GM12878 (cell line): ENCODE results near the gene CREB3L1. TPM values are rescaled to one million over a fixed set of nuclear protein-coding genes. Genes with fewer than 3 reads are reported as not detected.

Experiments
- ATAC-seq: fragments of 200-7000 bp; cut with Tn5 transposase; 3 replicates; pipeline ENCODE4 v1.9.1; 2020; ENCODE audit warnings: mild to moderate bottlenecking, moderate library complexity
- BruUV-seq: library from RNA; stranded (reverse); fragments of 400-500 nt; replicated peaks from 2 replicates; lab custom pipeline; 2021; lab: Mats Ljungman, UMichigan
- CTCF ChIA-PET: fragments of 300-600 bp; sonication (Branson Sonifier 250); formaldehyde crosslinking; extraction: SDS; loops from one replicate; lab custom pipeline; 2021; ENCODE audit warnings: inconsistent platforms; lab: Yijun Ruan, JAX
- POLR2A ChIA-PET: fragments of 350-600 bp; formaldehyde crosslinking; extraction: SDS; loops from one replicate; lab custom pipeline; 2021; ENCODE audit warnings: inconsistent platforms; lab: Charles Lee
- RAD21 ChIA-PET: fragments of 300-600 bp; sonication (Branson Sonifier 250); formaldehyde crosslinking; loops from one replicate; lab custom pipeline; 2023; ENCODE audit warnings: antibody characterized with exemption; ENCODE audit not compliant: unreplicated experiment; lab: Charles Lee
- SMC1A ChIA-PET: fragments of 300-600 bp; sonication (Branson Sonifier 250); formaldehyde crosslinking; loops from one replicate; lab custom pipeline; 2023; ENCODE audit not compliant: unreplicated experiment, uncharacterized antibody; lab: Charles Lee
- DNase-seq: peaks from one replicate; pipeline ENCODE4 v3.0.0-alpha.2; 2011; ENCODE audit warnings: low read depth, low spot score
- FAIRE-seq: peaks from 3 replicates; lab custom pipeline; 2011; peaks lifted over from hg19 to GRCh38; lab: Jason Lieb, UNC
- H2AFZ ChIP-seq: 2 replicates; pipeline ENCODE4 v1.6.0; 2011; ENCODE audit warnings: low read depth, low read length, control low read depth; ENCODE audit not compliant: control insufficient read depth
- H3K27ac ChIP-seq: 2 replicates; pipeline ENCODE4 v1.5.1; 2011; ENCODE audit warnings: control low read depth; ENCODE audit not compliant: control insufficient read depth, insufficient read depth
- H3K27me3 ChIP-seq, 2 experiments: replicated peaks in 1 of 2; 2 replicates each; pipeline versions ENCODE4 v1.6.0 to v1.6.1; 2011; ENCODE audit warnings: low read length in 1 of 2; ENCODE audit not compliant: control insufficient read depth in 2 of 2, insufficient read depth in 2 of 2
- H3K36me3 ChIP-seq, 2 experiments: 2 replicates each; pipeline ENCODE4 v1.5.1; 2011; ENCODE audit warnings: low read length in 1 of 2; ENCODE audit not compliant: control insufficient read depth in 2 of 2, insufficient read depth in 2 of 2
- H3K4me1 ChIP-seq: 2 replicates; pipeline ENCODE4 v1.6.1; 2011; ENCODE audit warnings: mild to moderate bottlenecking, low read length, moderate library complexity, mixed read lengths; ENCODE audit not compliant: control insufficient read depth, insufficient read depth
- H3K4me2 ChIP-seq: 2 replicates; pipeline ENCODE4 v1.6.0; 2011; ENCODE audit warnings: control low read depth; ENCODE audit not compliant: control insufficient read depth, insufficient read depth
- H3K4me3 ChIP-seq: fragments of 200-600 bp; sonication (generic); 2 replicates; pipeline ENCODE4 v1.5.1; 2016
- H3K79me2 ChIP-seq: 2 replicates; pipeline ENCODE4 v1.6.0; 2011; ENCODE audit warnings: low read length; ENCODE audit not compliant: control insufficient read depth, insufficient read depth
- H3K9ac ChIP-seq: 2 replicates; pipeline ENCODE4 v1.8.0; 2011; ENCODE audit warnings: low read length, control low read depth, mixed read lengths; ENCODE audit not compliant: control insufficient read depth, insufficient read depth
- H3K9me3 ChIP-seq: replicated peaks from 3 replicates; pipeline ENCODE4 v1.5.1; 2011; ENCODE audit warnings: mild to moderate bottlenecking, low read length; ENCODE audit not compliant: control insufficient read depth, insufficient read depth
- H4K20me1 ChIP-seq: 2 replicates; pipeline ENCODE4 v1.6.0; 2011; ENCODE audit not compliant: control insufficient read depth, insufficient read depth
- BACH1 ChIP-seq: fragments of 450-650 bp; IDR thresholded peaks from 2 replicates; pipeline ENCODE4 v1.6.1; 2017; ENCODE audit warnings: mild to moderate bottlenecking, borderline replicate concordance
- CHD2 ChIP-seq: IDR thresholded peaks from 2 replicates; pipeline ENCODE4 v1.6.1; 2011; ENCODE audit warnings: low read depth, low read length, improper control_type of control experiment, borderline replicate concordance
- CHD4 ChIP-seq: fragments of 200-600 bp; sonication (generic); IDR thresholded peaks from 2 replicates; pipeline ENCODE4 v1.6.1; 2016; ENCODE audit warnings: mild to moderate bottlenecking
- DPF2 ChIP-seq: fragments of 450-650 bp; IDR thresholded peaks from 2 replicates; pipeline ENCODE4 v1.6.1; 2017; ENCODE audit warnings: mild to moderate bottlenecking
- IRF4 ChIP-seq: IDR thresholded peaks from 2 replicates; pipeline ENCODE4 v1.6.1; 2011; ENCODE audit warnings: low read depth, low read length
- JUNB ChIP-seq: IDR thresholded peaks from 2 replicates; pipeline ENCODE4 v1.6.1; 2016; ENCODE audit warnings: antibody characterized with exemption, mild to moderate bottlenecking
- RCOR1 ChIP-seq: conservative IDR thresholded peaks from 2 replicates; pipeline ENCODE4 v1.6.1; 2012; ENCODE audit warnings: low read depth, low read length, improper control_type of control experiment
- SMAD5 ChIP-seq: IDR thresholded peaks from 2 replicates; pipeline ENCODE4 v1.6.1; 2016; ENCODE audit warnings: antibody characterized with exemption, low read depth
- SREBF2 ChIP-seq: IDR thresholded peaks from 2 replicates; pipeline ENCODE4 v1.6.1; 2012; ENCODE audit warnings: mild to moderate bottlenecking, low read length
- SRF ChIP-seq, 2 experiments: IDR thresholded peaks; 2 replicates each; pipeline ENCODE4 v1.6.1; 2011; ENCODE audit warnings: low read depth in 2 of 2, low read length in 2 of 2, mild to moderate bottlenecking in 1 of 2, moderate library complexity in 1 of 2
- TARDBP ChIP-seq: IDR thresholded peaks from 2 replicates; pipeline ENCODE4 v1.6.1; 2016; ENCODE audit warnings: borderline replicate concordance
- WGBS: methylation state at CpG from one replicate; pipeline ENCODE4 v1.1.6; 2016; ENCODE audit warnings: low lambda C conversion rate; ENCODE audit not compliant: insufficient replicate concordance, insufficient coverage; ENCODE audit errors: missing lambda C conversion rate; 5-methylcytosine and 5-hydroxymethylcytosine counted together
- in situ Hi-C: fragments of 300-500 bp; cut with MboI; formaldehyde crosslinking; loops from 9 replicates; pipeline ENCODE4 v1.14.3; 2018; ENCODE audit warnings: mixed read lengths
- intact Hi-C: fragments of 100-400 bp; cut with micrococcal nuclease; formaldehyde crosslinking; loops from one replicate; pipeline ENCODE4 v1.14.2; 2022; ENCODE audit not compliant: unreplicated experiment
- polyA plus RNA-seq, 11 experiments: library from polyadenylated mRNA; depleted of rRNA in 4 of 11; unstranded in 6 of 11; stranded (reverse) in 5 of 11; fragments of >200 nt; fragmentation: Nextera tagmentation in 4 of 11; fragmentation: Illumina TruSeq in 1 of 11; extraction: Ambion mirVana in 4 of 11; extraction: Trizol in 1 of 11; gene quantifications; 1 replicate in 1 of 11; 2 replicates in 10 of 11; pipeline versions ENCODE4 v1.2.1 to v1.2.3, GENCODE V29; 2011 to 2016; ENCODE audit warnings: inconsistent platforms in 2 of 11, missing spikeins in 2 of 11, low read depth in 1 of 11
- total RNA-seq, 4 experiments: library from RNA; depleted of rRNA in 3 of 4; stranded (reverse); fragments of >200 nt in 3 of 4; fragmentation: Illumina TruSeq in 1 of 4; extraction: Trizol in 1 of 4; gene quantifications; 2 replicates each; pipeline versions ENCODE4 v1.2.1 to v1.2.3, GENCODE V29; 2013 to 2021
- TF ChIP-seq, protein P1 (sequence below): fragments of 450-650 bp; IDR thresholded peaks from 2 replicates; pipeline ENCODE4 v1.6.1; 2017; ENCODE audit warnings: low read depth, mild to moderate bottlenecking, moderate library complexity
- TF ChIP-seq, protein P2 (sequence below): fragments of 450-650 bp; IDR thresholded peaks from 2 replicates; pipeline ENCODE4 v1.6.1; 2017; ENCODE audit warnings: mild to moderate bottlenecking, moderate library complexity

The CREB3L1 gene
- total and polyA plus RNA-seq, 10 of the 15 experiments (the other 5 are each of a cell fraction or from before 2014, with no cell fraction given) = 0.03 to 1.4 (median 0.22) TPM

DNA sequence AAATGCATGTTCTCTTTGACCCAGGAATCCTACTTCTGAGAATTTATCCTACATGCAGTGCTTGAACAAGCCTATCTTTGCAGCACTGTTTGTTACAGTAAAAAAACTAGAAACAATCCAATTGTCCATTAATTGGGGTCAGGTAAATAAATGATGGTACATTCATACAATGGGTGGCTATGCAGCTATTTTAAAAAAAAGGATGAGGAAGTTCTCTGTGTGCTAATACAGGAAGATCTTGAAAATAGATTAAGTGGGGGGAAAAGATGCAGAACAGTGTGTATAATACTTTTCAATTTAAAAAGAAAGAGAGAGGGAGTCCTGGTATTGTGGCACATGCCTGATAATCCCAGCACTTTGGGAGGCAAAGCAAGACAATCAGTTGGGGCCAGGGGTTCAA lies 9.5 kb upstream of the CREB3L1 start:
- Histone ChIP-seq H3K36me3 (no peaks in the 10 kb centered on the region), H3K79me2 (no peaks in the 10 kb centered on the region), H3K27me3 (no peaks in the 10 kb centered on the region), H3K4me2 (no peak overlapping the region), H3K9me3 (no peaks in the 10 kb centered on the region), H2AFZ (no peak overlapping the region), H4K20me1 (no peaks in the 10 kb centered on the region), H3K27ac (peak overlapping the region; percentile 28; the same call in 1 of the 2 replicates), H3K9ac (no peak overlapping the region), H3K4me3 (no peak overlapping the region), H3K4me1 (peaks cover 38% of the 10 kb centered on the region)
- ChIA-PET POLR2A (no interaction called here), SMC1A (interaction anchor here (0.7 to 1.5 kb wide), 3 partner anchors 10 to 170 kb away, joined by 3 read pairs; partner anchors contain the start of gene CREB3L1), CTCF (interaction anchor here (1.3 to 5.9 kb wide), 2 partner anchors 10 to 41 kb away, joined by 6 to 60 read pairs; partner anchors contain the start of gene CREB3L1), RAD21 (interaction anchor here (4.2 to 4.9 kb wide), 2 partner anchors 9 to 41 kb away, joined by 16 to 20 read pairs; partner anchors contain the start of gene CREB3L1)
- in situ Hi-C loops (no loop called here), intact Hi-C loops (no loop called here)
- no peak for ATAC-seq
- DNase-seq = no peak
- no peak for TF ChIP-seq SRF (IDR thresholded peaks at IDR 0.05; ENCODE audit: low read depth in 2 of 2, low read length in 2 of 2)
- TF ChIP-seq SREBF2 = no peak
- TF ChIP-seq RCOR1 = no peak
- no TSS peak for BruUV-seq
- FAIRE-seq = no peak

DNA sequence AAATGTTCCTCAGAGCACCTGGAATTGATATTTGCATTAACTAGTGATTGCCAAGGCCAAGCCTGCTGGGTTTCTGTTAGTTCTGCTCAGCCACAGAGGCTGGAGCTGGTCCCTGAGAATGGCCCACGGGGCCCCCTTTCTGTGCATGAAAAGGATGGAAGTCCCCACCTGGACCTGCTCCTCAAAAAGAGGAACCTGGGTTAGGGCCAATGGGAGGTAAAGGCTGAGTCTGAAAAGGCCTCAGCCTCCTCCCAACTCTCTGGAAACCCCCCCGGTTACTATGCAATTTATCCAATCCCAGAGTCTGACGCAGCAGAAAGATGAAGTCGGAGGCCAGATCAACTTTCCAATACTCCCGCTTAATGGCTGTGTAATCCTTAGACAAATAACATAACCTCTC lies 6.8 kb upstream of the CREB3L1 start:
- no peak for DNase-seq
- ChIA-PET RAD21 (interaction anchor here (1.1 to 1.5 kb wide), 3 partner anchors 27 to 78 kb away, joined by 3 to 4 read pairs (median 4); no protein-coding TSS in a partner anchor), CTCF (interaction anchor here (1.4 to 4.3 kb wide), 4 partner anchors 31 to 44 kb away, joined by 5 to 36 read pairs (median 6); no protein-coding TSS in a partner anchor), POLR2A (interaction anchor here (1.2 to 1.8 kb wide), 2 partner anchors 15 to 75 kb away, joined by 4 to 8 read pairs; no protein-coding TSS in a partner anchor), SMC1A (interaction anchor here (0.6 to 3.4 kb wide), 8 partner anchors 9 to 1245 kb away, joined by 3 to 15 read pairs (median 3); no protein-coding TSS in a partner anchor)
- Histone ChIP-seq H3K4me3 (no peak overlapping the region), H2AFZ (no peak overlapping the region), H3K36me3 (no peaks in the 10 kb centered on the region), H3K9ac (peak overlapping the region; percentile 36; the same call in 1 of the 2 replicates), H3K4me1 (peaks cover 27% of the 10 kb centered on the region), H4K20me1 (no peaks in the 10 kb centered on the region), H3K9me3 (no peaks in the 10 kb centered on the region), H3K27me3 (no peaks in the 10 kb centered on the region), H3K4me2 (peak overlapping the region; percentile 50), H3K79me2 (no peaks in the 10 kb centered on the region), H3K27ac (peak overlapping the region; percentile 53)
- BruUV-seq = no TSS peak
- intact Hi-C loops = no loop called here
- no peak for FAIRE-seq
- 30% methylated on average over 5 of the region's 5 CpGs for WGBS
- in situ Hi-C loops = no loop called here
- ATAC-seq = peak; percentile 78
- TF ChIP-seq CHD2 (no peak), BACH1 (no peak; the same call in 1 of the 2 replicates), DPF2 (0 out of 2 replicates have a peak, but pooled peaks have one; percentile 59), IRF4 (no peak), TARDBP (no peak), JUNB (no peak), SMAD5 (no peak), CHD4 (no peak)
- TF ChIP-seq, protein P1, sequence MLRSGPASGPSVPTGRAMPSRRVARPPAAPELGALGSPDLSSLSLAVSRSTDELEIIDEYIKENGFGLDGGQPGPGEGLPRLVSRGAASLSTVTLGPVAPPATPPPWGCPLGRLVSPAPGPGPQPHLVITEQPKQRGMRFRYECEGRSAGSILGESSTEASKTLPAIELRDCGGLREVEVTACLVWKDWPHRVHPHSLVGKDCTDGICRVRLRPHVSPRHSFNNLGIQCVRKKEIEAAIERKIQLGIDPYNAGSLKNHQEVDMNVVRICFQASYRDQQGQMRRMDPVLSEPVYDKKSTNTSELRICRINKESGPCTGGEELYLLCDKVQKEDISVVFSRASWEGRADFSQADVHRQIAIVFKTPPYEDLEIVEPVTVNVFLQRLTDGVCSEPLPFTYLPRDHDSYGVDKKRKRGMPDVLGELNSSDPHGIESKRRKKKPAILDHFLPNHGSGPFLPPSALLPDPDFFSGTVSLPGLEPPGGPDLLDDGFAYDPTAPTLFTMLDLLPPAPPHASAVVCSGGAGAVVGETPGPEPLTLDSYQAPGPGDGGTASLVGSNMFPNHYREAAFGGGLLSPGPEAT = peak; percentile 51; the same call in 1 of the 2 replicates
- TF ChIP-seq, protein P2, sequence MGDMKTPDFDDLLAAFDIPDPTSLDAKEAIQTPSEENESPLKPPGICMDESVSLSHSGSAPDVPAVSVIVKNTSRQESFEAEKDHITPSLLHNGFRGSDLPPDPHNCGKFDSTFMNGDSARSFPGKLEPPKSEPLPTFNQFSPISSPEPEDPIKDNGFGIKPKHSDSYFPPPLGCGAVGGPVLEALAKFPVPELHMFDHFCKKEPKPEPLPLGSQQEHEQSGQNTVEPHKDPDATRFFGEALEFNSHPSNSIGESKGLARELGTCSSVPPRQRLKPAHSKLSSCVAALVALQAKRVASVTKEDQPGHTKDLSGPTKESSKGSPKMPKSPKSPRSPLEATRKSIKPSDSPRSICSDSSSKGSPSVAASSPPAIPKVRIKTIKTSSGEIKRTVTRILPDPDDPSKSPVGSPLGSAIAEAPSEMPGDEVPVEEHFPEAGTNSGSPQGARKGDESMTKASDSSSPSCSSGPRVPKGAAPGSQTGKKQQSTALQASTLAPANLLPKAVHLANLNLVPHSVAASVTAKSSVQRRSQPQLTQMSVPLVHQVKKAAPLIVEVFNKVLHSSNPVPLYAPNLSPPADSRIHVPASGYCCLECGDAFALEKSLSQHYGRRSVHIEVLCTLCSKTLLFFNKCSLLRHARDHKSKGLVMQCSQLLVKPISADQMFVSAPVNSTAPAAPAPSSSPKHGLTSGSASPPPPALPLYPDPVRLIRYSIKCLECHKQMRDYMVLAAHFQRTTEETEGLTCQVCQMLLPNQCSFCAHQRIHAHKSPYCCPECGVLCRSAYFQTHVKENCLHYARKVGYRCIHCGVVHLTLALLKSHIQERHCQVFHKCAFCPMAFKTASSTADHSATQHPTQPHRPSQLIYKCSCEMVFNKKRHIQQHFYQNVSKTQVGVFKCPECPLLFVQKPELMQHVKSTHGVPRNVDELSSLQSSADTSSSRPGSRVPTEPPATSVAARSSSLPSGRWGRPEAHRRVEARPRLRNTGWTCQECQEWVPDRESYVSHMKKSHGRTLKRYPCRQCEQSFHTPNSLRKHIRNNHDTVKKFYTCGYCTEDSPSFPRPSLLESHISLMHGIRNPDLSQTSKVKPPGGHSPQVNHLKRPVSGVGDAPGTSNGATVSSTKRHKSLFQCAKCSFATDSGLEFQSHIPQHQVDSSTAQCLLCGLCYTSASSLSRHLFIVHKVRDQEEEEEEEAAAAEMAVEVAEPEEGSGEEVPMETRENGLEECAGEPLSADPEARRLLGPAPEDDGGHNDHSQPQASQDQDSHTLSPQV = no peak
